ENCODE data around the gene USP20.
A peak's percentile ranks its signal among the peaks of the same experiment; 100 is the strongest.

Gene USP20

DNA sequence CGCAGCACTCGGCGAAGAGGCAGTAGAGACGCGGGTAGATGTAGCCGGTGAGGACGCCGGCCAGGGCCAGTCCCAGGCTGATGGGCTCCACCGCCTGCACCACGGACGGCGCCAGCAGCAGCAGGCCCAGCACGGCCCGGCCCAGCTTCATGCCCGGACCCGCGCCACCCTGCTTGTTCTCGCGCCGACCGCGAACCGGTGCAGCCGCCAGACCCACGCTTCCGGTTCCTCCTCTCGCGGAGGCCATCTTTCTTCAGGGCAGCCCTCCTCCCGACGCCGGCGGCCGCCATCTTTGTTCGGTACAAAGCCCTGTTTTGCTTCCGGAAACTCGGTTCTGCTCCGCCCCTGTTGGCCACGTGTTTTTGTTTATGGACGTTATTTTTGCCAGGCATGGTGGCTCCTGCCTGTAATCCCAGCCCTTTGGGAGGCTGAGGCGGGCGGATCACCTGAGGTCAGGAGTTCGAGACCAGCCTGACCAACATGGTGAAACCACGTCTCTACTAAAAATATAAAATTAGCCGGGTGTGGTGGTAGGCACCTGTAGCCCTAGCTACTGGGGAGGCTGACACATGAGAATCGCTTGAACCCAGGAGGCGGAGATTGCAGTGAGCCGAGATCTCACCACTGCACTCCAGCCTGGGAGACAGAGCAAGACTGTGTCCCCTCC is 11.2 kb upstream of the USP20 start, which contains the start of gene TOR1A:
Gene TOR1A (minus strand): TSS at position 202 of the 667 bp plus-strand sequence. CDS start 51 bp downstream, at position 151.
- peak; percentile 66 for DNase-seq

- no peak for DNase-seq
These were observed 8.9 kb upstream of the USP20 start for GRCh38 chr9:129826344-129826743.

GRCh38 chr9:129826759-129827158 is 8.5 kb upstream of the USP20 start:
- no peak for DNase-seq

DNA sequence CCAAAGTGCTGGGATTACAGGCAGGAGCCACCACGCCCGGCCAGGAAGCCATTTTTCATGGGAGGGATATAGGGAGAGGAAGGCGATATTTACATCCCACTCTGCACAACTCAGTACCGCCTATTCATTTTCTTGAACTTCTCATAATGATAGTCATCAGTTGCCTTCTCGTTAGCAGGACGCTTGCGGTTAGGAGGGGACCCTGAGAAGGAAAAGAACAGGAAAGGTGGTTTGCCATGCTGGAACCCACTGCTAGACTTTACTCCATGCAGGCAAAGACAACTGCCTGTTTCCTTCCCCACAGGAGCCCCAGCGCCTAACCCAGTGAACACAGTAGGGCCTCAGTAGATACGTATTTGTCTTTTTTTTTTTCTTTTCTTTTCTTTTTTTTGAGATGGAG is 7.2 kb upstream of the USP20 start:
- no peak for DNase-seq

DNA sequence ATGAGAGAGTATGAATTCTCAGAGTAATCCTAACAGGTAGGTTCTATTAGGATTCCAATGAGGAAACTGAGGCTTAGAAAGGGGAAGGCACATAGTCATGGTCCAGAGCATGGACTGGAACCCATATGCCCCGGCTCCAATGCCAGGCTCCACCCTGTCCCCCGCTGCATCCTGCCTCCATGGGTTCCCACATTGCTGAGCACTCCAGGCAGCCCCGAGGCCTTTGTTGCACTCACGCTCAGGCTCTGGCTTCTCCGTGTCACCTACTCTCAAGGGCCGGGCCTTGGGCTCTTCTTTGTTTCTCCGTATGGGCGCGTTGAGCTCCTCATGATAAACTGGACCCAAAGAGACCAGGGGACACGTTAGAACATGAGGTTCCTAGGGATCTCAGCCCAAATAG is 6.3 kb upstream of the USP20 start:
- no peak for DNase-seq

- DNase-seq, result no peak
These were observed 2.3 kb upstream of the USP20 start for GRCh38 chr9:129832982-129833381.

- DNase-seq, result no peak
These were observed 650 bp upstream of the USP20 start for GRCh38 chr9:129834489-129835127.

DNA sequence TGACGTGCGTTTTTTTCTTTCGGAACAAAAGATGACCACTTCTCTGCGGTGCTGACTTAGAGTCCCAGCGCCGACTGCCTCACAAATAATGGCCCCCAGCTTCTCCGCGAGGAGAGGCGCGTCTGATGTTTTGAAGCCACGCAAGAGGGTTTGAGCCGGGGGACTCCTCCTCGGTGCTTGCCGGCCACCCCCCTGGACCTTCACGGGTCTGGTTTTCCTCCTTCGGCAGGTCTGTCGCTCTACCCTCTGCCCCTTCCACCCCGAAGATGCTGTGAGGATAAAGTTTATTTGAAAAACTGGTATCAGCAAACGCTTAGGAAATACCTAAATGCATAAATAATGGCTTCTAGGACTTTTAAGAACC is 584 bp downstream of the USP20 start:
- DNase-seq, result no peak

DNA sequence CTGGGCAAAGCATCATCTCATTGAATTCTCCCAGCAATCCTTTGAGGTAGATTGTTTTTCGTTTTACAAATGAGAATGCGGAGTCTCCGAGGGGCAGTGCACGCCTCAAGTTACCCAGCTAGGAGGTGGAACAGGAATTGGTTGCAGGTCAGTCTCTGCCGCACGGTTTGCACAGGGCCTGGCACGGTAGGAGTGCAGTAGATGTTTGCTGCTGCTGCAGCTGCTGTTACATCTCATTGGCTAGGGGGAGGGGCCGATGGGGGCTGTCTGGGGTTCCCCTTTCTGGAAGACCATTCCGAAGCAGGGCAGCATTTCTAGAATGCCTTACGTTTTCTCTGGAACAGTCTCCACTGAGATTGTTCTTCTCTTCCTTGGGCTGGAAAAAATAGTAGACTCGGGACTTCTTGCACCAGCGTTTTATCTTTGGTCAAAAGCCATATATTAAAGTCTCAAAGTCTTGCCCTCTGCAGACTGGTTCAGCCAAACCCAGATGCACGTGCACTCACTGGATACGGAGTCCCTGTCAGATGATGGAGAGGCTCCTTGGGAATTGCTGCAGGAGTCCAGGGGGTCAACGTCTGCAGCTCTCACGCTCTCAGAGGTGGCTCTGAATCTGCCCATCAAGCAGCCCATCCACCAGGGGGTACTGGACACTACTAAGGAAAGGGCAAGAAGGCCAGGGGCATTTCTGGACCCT is 1.2 kb downstream of the USP20 start:
- no peak for DNase-seq

DNA sequence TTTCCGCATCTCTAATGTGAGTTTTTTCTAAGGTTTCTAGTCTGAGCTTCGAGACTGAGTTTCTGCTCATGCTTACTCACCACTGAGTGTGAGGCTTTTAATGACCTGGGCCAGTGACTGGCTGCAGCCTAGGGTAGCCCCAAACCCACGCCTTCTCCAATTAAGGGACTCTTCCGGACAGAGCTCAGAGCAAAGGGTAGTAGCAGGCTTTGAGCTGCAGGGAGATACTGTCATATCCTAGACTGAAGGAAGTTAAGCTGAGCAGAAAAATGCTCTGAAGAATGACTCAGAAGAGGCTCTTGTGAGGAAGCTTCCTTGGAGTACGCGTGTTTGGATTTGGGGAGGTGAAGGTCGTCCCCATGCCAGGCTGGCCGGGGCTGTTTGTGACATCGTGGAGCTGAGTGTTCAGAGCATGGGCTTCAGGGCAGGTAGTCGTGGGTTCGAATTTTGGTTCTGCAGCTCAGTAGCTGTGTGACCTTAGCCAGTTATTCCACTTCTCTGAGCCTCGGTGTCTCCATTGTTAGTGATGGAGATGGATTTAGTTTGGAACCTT is 3.5 kb downstream of the USP20 start:
- DNase-seq, result no peak

GRCh38 chr9:129839324-129840023 is 4.2 kb downstream of the USP20 start:
- no peak for DNase-seq

DNA sequence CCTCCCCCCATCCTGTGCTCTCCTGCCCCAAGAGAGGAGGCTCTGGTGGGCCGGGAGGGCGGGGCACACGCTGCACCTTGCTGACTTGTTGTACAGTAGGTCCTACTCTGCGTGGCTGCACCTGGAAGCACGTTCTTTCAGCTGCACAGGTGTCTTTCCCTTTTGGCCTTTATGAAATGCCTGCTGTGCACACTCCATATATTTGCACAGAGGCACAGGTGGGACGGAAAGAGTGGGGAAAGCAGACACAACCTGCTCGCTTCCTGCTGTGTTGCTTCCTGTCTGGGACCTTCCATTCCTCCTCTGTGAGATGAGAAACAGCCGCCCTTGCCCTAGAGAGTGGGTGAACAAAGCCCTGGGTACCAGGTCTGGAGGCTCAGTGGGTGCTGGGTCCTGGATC is 4.8 kb downstream of the USP20 start:
- no peak for DNase-seq

GRCh38 chr9:129841071-129841470 is 5.8 kb downstream of the USP20 start:
- DNase-seq, result no peak

DNA sequence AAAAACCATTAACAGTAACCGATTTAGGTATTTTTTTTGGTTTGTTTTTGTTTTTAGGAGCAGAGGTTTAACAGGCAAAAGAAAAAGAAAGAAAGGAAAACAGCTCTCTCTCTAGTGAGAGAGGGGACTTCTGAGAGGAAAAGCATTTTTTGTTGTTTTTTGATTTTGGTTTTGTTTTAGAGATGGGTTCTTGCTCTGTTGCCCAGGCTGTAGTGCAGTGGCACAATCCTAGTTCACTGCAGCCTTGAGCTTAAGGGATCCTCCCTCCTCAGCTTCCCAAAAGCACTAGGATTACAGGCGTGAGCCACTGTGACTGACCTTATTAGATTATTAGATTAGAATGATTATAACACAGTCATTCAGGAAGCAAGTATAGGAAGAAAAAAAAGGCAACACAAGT is 10.1 kb downstream of the USP20 start:
- DNase-seq, result no peak

DNA sequence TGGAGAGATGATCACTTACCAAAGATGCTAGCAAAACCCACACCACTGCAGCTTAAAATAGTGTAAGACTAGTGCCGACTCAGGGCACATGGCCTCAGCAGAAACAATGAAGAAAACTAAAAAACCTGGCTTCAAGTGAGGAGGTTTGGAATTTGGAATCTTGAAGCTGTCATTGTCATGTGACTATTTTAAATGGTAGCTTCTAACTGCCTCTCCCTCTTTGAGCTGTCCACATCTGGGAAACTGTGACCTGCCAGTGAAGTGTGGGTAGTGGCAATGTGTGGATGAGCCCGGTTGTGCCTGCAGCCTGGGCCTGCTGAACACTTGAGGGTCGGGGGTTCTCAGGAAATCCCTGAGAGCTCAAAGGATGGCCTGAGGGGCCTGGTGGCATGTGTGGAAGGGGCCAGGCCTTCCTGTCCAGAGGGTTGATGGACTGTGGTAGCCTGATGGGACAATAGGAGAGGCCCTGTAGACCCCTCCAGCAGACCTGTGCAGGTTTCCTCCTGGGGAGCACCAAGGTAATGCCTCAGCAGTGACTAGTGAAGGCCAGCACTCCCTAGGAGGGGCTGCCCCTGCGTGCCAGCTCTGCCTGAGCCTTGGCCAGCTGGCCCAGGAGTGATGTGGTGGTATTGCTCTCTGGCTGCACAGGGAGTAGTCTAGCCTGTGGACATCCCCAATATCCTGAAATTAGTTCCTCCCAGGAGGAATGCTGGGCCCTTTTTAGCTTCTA is 13.6 kb downstream of the USP20 start:
- DNase-seq, result no peak

GRCh38 chr9:129849901-129850300 is 14.6 kb downstream of the USP20 start:
- DNase-seq, result no peak

GRCh38 chr9:129850821-129851550 is 15.7 kb downstream of the USP20 start:
- DNase-seq, result no peak

DNA sequence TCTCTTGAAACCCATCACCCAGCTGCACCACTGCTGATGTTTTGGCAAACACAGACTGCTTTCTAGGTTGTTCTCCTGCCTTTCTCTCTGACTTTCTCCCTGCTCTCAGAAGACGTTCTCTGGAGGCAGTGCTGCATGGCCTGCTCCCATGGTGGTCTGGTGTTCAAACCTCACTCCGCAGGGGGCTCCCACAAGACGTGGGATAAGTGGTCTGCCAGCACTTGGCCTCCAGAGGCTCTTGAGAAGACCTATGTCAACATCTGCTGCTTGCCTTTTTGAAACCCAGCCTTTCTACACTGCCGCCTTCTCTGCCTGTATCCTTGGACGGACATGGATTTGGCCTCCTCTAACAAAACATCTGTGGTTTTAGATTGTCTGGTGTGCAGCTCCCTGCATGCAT is 16.6 kb downstream of the USP20 start:
- DNase-seq, result no peak

- no peak for DNase-seq
These were observed 17.3 kb downstream of the USP20 start for GRCh38 chr9:129852579-129852978.

GRCh38 chr9:129853614-129854013 is 18.4 kb downstream of the USP20 start:
- DNase-seq, result no peak

GRCh38 chr9:129854588-129855110 is 19.4 kb downstream of the USP20 start:
- DNase-seq, result no peak

DNA sequence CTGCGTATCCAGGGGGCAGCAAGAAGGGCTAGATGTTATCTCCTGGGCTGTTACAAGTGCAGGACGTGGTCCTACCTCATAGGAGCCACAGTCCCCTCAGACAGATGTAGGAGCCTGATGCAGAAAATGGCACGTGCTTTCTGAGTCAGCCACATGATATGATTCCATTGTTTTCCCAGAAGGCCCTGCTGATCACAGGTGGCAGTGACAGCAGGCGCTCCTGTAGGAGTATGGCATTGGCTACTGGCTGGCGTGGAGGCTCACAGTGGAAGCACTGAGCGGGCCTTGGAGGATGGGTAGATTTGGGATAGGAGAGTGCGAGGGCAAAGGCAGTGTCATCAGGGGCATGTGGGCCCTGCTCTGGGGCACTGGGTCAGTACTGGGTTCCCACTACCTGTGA is 21.9 kb downstream of the USP20 start:
- no peak for DNase-seq

Measured in NCI-H187 treated with DMSO at 0.1 percent for 48 hours (cell line).